Stimulated activated CD4-positive, alpha-beta T cell treated with anti-CD3 and anti-CD28 coated beads, Interleukin-12 subunit alpha, Interleukin-12 subunit beta, amount 100 ng/mL, for 48 hours (primary cell): ENCODE measurements around the gene HOXD9.

Source experiments
- DNase-seq, 3 donors: peaks; one replicate each; pipeline ENCODE4 v3.0.0-alpha.2; 2020; ENCODE audit warnings: low read depth in 2 of 3, low spot score in 1 of 3

HOXD9 gene

DNA sequence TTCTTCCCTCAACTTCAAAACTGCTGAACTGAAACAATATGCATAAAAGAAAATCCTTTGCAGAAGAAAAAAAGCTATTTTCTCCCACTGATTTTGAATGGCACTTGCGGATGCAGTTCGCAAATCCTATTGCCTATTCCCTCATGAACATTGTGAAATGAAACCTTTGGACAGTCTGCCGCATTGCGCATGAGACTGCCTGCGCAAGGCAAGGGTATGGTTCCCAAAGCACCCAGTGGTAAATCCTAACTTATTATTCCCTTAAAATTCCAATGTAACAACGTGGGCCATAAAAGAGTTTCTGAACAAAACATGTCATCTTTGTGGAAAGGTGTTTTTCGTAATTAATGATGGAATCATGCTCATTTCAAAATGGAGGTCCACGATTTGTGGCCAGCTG is 15.4 kb downstream of the HOXD9 start:
- DNase-seq: no peak

DNA sequence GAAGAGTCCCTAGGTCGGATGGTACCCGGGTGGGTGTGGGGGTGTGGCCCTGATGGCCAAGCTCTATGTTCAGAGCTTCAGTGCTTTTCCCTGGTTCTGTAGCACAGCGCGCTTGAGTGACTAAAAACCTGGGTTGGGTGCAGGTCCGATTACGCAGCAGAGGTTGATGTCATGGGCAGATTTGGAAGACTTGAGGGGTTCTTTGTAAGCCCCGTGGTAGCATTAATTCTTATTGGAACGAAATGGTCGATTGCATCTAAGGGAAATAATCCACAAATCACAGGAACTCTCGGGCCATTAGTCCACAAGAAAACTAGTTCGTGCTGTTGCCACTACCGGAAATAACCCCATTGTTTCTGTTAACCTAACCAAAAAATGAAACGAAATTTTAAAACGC is 16.0 kb downstream of the HOXD9 start:
- no peak for DNase-seq

DNA sequence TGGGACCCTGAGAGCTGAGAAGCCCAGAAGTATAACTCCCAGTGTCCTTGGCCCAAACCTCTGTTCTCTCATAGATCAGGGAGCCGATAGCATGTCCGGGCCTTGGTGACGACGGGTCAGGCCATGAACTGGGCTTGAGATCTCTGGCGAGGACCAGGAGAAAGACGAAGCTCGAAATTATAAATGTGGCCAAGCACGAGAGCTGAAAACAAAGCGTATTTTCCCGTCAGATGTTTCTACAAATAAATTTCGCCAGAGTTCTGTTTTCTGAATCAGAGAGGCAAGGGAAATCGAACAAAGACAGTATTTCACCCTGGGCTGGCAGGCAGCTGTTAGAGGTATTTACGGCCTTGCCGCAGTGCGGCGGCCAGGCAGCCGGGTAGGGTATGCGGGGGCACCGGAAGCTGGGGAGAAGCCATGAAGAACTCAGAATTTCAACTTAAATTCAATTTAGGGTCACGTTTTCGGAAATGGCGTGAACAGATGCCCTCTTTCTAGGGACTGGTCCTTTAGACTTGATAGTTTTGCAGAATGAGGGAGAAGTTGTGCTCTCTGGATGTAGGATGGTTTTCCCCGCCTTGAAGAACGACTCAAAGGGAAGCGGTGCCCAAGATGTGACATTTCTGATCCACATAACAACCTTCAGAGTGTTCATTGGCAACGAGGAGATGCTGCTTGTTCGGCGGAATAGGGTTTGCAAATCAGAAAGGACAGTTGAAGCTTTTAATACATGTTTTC is 16.6 kb downstream of the HOXD9 start:
- DNase-seq: no peak

DNA sequence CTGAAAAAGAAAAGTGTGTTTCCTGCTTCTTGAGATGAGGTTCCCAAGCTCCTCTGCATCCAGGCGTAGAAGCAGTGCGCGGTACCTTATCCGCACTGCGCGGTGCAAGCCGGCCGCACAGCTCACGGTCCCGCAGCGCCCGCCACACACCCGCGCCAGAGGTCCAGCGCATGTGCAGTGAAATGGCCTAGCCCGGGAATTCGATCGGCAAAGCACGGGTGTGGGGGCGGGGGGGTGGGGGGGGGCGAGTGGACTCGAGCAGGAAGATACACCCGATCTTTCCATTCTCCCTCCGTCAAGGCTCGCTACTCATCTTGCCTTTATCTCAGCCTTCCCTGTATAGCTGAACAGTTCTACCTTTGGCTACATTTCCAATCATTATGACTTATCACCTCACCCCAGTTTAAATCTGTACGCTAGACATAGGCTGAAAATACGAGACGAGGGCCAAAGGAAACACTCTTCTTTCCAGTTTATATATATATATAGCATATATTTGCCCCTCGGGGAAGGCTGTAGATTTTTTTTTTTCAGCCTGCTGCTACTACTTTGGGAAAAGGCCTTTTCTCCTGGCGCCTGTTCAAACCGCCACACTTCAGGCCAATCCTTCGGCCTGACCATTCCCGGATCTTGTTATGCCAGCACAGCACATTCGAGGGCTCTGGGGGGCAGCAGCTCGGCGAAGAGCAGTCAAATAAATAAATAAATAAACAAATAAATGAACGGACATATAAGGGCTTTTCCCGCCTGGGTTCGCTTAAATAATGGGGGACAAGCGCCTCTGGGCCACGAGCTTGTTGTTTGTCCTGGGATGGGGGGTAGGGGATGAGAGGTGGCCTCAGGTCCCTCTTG is 17.4 kb downstream of the HOXD9 start:
- DNase-seq: no peak

DNA sequence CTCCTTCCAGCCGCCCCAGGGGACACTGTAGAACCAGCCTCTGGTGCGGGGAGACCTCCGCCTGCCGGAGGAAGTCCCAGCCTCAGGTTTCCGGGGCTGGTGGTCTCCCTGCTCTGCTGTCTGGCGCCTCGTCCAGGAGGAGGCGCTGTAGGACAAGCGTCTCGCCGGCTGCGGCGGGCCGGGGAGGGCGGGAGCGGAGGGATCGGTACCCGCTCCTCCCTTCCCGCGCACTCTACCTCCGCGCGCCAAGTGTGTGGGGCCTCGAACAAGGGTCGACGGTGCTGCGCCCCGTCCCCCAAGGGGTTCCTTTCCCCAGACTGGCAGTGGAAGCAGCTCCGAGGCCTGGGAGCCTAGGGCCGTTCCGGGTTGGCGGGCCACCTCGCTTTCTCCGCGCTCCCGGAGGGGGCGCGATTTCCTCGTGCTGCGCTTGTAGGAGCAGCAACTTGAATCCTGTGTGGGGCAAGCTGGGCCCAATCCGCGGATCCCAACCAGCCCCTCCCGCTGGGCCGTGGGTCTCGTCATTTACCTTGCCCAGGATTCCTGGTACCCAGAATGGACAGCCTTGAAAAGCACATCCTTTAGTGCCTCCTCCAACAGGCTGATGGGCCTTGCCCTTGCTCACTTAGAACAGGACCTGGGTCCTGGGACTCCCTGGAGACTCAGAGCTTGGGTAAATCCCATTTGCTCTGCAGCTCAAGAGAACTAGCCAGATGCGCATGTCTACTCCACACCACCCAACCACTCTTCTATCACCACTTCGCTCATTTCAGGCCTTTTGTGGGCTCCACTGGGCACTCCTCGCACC is 18.2 kb downstream of the HOXD9 start:
- peak; percentile 44 to 58 (median 52) for DNase-seq

DNA sequence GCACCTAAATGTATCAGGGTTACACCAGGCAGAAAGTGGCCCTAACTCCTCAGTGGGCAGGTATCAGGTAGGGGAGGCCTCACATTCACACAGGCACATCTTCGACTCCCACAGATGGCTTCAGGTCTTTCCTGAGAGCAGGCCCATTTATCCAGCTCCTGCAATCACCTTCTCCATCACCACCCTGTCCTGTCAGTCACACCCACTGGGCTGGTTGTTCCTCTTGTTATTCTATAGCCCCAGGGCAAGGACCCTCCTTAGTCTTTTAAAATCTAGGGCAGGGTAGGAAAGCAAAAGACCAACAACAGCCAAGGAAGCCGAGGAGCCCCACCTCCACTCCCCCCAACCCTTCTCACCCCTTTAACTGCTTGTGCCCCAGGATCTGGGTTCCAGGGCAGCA is 19.8 kb downstream of the HOXD9 start:
- no peak for DNase-seq

DNA sequence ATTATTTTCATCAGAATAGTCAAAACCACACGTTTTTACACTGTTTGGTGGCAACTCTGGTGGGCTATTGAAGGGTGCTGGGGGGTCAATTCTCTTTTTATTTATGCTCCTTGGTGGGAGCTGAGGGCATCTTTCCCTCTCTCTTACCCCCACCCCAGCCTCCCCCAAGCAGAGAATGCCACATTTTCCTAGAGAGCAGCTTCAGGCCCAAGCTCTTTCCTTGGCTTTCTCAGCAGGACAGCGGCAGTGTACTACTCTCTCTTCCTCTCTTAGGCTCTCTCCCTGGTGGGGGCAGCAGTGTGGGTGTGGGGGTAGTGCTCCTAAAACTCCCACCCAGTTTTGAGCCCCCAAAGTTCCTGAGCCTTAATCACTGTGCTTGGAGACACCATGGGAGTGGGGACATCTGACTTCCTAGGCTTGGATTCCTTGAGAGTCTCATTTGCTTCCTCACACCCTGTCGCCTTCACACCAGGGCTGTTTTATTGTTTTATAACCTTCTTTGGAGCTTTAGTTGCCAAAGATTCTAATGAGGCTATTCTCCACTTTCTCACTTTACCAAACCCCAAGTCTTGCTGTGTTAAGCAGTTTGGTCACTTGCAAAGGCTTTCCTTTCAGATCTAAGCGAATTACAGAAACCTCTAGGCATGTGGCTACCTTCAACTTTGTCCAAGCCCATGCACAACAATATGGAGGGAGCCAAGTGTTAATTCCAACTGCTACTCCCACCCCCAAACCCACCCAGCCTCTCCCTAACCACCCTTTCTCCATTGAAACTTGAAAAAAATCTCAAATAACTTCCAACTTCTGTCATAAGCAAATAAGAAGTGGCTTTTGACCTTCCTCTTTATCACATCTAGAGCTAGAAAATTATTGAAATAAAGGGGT is 22.8 kb downstream of the HOXD9 start:
- no peak for DNase-seq

DNA sequence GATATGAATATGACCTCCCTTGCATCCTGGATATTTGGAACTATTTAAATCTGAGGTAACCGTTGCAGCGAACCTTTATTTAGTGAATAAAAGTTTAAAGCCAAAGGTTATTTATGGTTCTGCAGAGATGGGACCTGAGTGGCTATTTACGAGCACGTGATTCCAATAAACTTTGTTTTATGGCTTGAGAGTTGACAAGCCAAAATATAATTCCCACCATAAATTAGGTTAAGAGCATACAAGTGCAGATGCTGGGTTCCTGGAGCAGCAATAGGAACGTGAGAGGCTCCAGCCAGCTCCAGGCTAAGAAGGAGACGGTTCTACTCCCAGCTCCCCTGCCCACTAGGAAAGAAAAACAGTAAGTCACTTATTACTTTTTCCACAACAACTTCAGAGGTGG is 23.6 kb downstream of the HOXD9 start:
- no peak for DNase-seq

DNA sequence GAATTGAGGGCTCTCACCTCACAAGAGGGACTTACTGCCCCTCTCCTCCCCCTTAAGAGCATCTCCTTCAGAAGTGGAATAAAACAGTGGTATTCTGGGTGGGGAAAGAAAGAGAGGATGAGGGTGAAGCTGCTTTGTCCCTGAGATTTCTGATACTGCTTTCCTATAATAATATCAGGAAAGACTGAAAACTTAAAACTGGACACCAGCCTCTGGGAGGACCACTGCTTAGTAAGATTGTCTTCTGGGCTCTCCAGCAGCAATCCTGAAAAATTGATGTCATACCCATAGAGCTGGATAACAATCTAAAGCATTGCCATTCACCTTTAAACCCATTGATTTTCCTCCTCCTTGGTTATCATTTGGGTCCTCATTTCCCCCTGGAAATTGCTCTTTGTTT is 24.1 kb downstream of the HOXD9 start:
- DNase-seq: no peak

DNA sequence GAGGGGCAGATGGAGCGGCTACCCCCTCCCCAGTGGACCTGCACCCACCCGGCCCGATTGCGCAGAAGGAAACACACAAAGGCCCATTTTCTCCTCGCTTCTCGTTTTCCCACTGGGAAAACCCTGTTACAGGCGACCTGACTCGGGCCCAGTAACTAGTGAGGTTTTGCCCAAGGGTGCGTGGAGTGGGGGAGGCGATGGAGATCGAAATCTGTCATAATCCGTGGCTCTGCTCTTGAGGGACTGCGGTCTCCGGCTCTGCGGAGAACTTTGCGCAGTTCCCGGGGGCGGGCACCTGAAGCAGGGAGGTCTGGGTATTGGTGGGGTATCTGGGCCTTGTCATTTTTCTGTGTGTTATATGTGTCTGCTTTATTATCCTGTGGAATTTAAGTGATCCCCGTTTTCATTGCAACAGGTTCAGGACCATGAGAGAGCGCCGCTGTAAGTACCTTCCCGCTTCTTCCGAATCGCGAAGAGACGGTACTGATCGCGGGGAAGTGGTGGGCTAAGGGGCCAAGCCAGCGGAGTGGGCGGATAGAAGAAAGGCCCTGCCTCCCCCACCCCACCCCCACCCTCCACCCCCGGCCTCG is 24.8 kb downstream of the HOXD9 start:
- no peak for DNase-seq

DNA sequence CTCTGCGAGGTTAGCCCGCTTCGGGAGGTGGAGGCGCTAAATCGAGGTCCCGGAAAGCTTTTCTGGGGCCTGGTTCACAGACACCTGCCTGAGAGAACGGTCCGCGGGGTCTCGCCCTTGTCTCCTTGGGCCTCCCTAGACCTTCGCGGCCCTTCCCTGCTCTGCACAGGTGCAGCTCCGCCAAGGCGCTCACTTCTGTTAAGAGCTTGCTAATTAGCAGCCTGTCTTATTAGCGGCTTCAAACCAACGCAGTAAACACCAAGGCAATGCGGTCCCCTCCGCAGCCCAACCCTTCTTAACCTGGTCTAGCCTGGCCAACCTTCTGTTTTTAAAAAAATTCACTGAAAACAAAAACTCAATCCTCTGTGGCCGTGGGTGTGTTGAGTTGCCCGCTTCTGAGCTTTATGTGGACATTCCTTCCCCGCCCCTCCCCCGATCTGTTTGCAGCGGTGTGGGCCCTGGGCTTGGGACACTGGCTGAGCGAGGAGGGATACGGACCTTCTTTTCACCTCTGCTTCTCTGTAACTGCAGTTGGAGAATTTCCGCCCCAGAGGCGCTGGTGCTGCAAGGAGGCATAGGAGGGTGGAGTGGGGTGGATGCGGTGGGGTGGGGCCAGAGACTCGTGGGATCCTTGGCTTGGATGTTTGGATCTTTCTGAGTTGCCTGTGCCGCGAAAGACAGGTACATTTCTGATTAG is 25.4 kb downstream of the HOXD9 start:
- DNase-seq: no peak

DNA sequence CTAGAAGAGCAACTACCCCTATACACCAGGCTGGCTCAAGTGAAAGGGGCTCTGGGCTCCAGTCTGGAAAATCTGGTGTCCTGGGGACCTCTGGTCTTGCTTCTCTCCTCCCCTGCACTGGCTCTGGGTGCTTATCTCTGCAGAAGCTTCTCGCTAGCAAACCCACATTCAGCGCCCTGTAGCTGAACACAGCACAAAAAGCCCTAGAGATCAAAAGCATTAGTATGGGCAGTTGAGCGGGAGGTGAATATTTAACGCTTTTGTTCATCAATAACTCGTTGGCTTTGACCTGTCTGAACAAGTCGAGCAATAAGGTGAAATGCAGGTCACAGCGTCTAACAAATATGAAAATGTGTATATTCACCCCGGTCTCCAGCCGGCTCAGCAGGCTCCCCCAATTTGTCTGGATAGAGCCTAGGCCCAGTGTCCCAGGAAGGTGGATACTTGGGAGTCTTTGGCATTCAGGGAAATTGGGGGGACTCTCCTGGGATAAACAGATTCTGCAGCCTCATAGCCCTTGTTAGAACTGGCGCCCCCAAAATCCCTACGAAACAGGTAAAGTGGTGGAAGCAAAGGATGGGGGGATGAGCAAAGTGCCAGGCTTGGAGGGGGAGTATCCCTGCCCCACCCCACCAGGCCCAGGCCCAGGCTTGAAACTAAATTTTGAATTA is 26.4 kb downstream of the HOXD9 start:
- no peak for DNase-seq

DNA sequence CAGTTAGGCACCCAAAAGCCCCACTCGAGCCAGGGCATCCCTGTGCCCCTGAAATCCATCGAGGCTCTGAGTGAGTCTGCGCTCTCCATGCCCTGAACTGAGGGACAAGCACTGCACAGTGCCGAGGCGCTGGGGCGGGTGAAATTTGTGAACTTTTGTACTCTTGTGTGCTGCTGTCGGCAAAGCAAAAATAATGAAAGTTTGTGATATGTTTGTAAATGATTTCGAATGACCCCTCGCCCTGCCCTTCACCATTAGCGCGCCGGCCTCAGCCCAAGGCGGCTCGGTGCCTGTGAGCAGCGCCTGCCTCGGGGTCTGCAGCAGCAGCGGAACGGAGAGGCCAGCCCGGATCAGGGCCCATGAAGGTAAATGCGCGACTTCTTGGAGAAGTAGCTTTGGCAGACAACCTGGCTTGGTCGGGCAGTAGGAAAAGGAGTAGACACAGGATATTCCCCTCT is 27.0 kb downstream of the HOXD9 start:
- DNase-seq: no peak

DNA sequence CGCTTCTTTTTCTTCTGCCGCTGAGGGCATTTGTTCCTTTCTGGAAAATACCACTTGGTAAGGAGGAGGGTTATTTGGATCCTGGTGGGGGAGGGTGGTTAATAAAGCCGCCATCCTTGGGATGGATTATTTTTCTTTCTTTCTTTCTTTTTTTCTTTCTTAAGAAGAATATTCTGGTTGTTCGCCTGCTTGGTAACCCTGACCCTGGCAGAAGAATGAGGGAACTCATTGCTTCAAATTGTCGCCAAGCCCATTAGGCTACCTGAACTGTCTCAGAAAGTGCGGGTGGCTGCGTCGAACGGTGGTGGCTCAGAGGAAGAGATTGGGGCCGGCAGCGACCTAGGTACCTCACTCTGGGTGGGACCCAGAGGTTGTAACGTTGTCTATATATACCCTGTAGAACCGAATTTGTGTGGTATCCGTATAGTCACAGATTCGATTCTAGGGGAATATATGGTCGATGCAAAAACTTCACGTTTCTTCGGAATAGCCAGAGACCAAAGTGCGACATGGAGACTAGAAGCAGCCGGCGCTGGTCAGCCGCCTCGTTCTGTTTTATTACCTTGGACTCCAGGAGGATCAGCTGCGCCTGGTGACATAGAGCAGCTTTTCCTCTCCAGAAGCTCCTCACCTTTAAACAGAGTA is 27.5 kb downstream of the HOXD9 start:
- DNase-seq: no peak

DNA sequence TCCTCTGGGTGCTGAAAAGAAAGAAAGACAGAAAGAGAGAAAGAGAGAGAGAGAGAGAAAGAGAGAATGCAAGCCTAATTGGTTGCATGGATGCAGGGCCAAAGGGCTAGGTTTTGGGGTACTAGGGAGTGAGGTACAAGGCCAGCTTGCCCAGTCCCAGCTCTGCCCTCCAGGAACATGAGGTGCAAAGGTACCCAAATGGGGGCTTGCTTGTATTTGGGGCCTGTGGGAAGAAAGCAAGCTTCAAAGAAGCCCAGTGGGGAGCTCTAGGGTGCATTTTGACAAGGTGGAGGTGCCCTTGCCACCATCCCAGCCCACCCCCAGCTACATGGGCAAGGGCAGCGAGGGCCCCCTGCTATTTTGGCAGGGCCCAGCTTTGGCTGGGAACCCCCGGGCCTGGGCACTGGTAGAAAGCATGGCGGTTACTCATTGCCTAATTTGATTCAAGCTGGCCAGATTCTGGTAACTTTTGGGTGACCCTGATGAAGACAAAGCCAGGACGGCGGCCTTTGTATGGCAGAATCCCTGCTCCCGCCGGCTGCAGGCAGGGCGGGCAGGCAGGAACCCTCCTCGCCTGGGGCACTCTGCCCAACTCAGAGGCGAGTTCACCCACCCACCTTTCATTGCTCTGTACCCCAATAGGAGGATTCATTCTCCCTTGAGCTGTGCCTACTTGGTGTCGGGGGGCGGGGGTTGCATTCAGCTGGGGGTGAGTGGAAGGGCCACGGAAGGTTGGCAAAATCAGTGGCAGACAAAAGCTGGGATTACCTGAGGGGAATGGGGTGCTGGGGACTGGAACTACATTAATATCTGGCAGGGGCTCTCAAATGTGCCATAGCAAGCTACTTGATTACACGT is 28.3 kb downstream of the HOXD9 start:
- no peak for DNase-seq

DNA sequence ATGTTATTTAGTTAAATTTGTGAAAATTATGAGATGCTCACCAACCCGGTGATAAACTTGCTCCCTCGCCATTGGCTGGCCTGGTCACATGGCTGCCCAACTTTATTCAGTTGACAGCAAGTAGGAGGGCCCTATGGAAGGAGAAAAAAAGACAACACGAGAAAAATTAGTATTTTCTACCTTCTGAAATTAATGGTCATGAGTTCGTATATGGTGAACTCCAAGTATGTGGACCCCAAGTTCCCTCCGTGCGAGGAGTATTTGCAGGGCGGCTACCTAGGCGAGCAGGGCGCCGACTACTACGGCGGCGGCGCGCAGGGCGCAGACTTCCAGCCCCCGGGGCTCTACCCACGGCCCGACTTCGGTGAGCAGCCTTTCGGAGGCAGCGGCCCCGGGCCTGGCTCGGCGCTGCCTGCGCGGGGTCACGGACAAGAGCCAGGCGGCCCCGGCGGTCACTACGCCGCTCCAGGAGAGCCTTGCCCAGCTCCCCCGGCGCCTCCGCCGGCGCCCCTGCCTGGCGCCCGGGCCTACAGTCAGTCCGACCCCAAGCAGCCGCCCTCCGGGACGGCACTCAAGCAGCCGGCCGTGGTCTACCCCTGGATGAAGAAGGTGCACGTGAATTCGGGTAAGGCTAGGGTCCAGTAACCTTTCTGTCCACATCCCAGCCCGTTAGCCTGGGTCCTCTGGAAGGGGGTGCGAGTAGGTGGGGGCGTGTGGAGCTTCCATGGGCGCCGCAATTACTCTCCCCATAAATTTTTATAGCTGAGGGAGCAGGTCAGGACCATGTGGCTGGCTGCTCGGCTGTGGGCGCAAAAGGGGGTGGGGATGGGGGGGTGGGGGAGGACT is 29.1 kb downstream of the HOXD9 start, which contains the start of gene HOXD4:
Gene HOXD4, plus strand, starts transcription at position 109 of the 846 bp plus-strand sequence. Its CDS starts 84 bp downstream, at position 193.
- no peak for DNase-seq
